ENCODE measurements around the gene TLR1. TPM values are rescaled to one million over a fixed set of nuclear protein-coding genes. Genes with fewer than 3 reads are reported as not detected.

TLR1 gene, protein sequence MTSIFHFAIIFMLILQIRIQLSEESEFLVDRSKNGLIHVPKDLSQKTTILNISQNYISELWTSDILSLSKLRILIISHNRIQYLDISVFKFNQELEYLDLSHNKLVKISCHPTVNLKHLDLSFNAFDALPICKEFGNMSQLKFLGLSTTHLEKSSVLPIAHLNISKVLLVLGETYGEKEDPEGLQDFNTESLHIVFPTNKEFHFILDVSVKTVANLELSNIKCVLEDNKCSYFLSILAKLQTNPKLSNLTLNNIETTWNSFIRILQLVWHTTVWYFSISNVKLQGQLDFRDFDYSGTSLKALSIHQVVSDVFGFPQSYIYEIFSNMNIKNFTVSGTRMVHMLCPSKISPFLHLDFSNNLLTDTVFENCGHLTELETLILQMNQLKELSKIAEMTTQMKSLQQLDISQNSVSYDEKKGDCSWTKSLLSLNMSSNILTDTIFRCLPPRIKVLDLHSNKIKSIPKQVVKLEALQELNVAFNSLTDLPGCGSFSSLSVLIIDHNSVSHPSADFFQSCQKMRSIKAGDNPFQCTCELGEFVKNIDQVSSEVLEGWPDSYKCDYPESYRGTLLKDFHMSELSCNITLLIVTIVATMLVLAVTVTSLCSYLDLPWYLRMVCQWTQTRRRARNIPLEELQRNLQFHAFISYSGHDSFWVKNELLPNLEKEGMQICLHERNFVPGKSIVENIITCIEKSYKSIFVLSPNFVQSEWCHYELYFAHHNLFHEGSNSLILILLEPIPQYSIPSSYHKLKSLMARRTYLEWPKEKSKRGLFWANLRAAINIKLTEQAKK
- 10 to 100 TPM; 16.4 to 41.9 (median 24.8) TPM for total RNA-seq

DNA sequence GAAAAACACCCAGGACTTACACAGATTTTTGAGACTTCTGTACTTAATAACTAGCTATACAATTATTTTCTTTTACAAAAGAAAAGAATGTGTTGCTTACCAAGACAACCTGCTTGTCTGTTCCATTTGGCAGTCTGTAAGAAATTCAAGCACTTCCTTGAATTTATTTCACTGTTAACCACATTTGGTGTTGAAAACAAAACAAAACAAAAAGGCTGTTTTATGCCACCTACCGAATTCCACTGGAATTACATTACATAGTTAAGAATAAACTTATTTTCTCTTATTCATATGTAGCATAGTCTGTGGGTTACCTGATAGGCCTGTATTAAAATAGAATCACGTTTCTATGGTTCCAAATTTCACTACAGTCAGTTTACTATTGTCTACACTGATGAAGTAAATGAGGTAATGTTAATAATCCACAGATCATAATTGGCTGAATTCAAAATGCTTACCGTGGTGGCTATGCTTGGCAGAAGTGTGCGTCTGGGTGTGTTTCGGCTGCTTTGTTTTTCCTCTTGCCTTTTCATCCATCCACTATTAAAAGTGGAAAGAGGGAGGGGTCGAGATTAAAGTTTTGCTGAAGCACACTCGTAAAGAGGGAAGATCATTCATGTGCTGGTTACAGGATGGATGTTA is at the start of gene TLR1:
Gene TLR1, minus strand, starts transcription at position 138 of the 642 bp plus-strand sequence. CDS start 5,960 bp downstream, outside the sequence.
- peak within 1 kb of the TSS in 3 of 4 donors; percentile 27 to 40 (median 38) for H3K4me3 ChIP-seq
- no peaks in the 10 kb centered on the region for H3K9me3 ChIP-seq
- TF ChIP-seq POLR2A (IDR thresholded peaks at IDR 0.05), result peak in 1 of 4 donors; percentile 66
- TF ChIP-seq, protein P1, sequence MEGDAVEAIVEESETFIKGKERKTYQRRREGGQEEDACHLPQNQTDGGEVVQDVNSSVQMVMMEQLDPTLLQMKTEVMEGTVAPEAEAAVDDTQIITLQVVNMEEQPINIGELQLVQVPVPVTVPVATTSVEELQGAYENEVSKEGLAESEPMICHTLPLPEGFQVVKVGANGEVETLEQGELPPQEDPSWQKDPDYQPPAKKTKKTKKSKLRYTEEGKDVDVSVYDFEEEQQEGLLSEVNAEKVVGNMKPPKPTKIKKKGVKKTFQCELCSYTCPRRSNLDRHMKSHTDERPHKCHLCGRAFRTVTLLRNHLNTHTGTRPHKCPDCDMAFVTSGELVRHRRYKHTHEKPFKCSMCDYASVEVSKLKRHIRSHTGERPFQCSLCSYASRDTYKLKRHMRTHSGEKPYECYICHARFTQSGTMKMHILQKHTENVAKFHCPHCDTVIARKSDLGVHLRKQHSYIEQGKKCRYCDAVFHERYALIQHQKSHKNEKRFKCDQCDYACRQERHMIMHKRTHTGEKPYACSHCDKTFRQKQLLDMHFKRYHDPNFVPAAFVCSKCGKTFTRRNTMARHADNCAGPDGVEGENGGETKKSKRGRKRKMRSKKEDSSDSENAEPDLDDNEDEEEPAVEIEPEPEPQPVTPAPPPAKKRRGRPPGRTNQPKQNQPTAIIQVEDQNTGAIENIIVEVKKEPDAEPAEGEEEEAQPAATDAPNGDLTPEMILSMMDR (IDR thresholded peaks at IDR 0.05), result peak; percentile 43 to 76 (median 72)
- no peak for TF ChIP-seq EP300 (IDR thresholded peaks at IDR 0.05)
- TF ChIP-seq POLR2AphosphoS5 (IDR thresholded peaks at IDR 0.05), result peak in 1 of 2 donors; percentile 26
- H3K27me3 ChIP-seq, result no peaks in the 10 kb centered on the region
- H3K4me1 ChIP-seq, result peaks cover 8 to 16% (median 13%) of the 10 kb centered on the region in 4 donors
- ATAC-seq (ENCODE audit: low FRiP score in 2 of 2) (peak; percentile 69 to 90), DNase-seq (no peak)
- 20 to 27% methylated on average over 7 of the region's 7 CpGs for WGBS, 2 donors
- H3K36me3 ChIP-seq, result peaks cover 0 to 7% (median 0%) of the 10 kb centered on the region in 4 donors
- H3K27ac ChIP-seq, result peak within 1 kb of the TSS; percentile 74 to 87 (median 81)

DNA sequence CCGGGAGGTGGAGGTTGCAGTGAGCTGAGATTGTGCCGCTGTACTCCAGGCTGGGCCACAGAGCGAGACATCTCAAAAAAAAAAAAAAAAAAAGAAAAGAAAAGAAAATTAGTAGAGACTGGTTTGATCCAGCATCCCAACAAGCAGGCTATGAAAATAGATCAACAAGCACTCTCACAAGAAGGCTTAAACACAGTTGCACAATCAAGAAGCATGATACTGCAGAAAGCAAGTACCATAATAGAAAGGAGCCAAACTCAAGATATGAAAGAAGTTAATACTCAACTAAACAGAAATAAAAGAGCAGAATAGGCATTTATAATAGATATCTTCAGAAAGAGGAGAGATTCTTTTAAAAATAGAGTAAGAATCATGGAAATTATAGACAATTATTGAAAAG is 41.4 kb upstream of the TLR1 start:
- no peaks in the 10 kb centered on the region for H3K27me3 ChIP-seq
- no peaks in the 10 kb centered on the region for H3K4me1 ChIP-seq
- H3K27ac ChIP-seq, result no peak overlapping the region
- WGBS, 2 donors, result 82 to 100% methylated on average over 3 of the region's 3 CpGs
- no peak for DNase-seq
- no peaks in the 10 kb centered on the region for H3K9me3 ChIP-seq
- H3K4me3 ChIP-seq, result no peak overlapping the region
- H3K36me3 ChIP-seq, result no peaks in the 10 kb centered on the region
- no peak for ATAC-seq (ENCODE audit: low FRiP score in 2 of 2)
- no peak for TF ChIP-seq POLR2AphosphoS5 (IDR thresholded peaks at IDR 0.05)
- no peak for TF ChIP-seq EP300 (IDR thresholded peaks at IDR 0.05)
- TF ChIP-seq, protein P1 (IDR thresholded peaks at IDR 0.05), result no peak
- no peak for TF ChIP-seq POLR2A (IDR thresholded peaks at IDR 0.05)

DNA sequence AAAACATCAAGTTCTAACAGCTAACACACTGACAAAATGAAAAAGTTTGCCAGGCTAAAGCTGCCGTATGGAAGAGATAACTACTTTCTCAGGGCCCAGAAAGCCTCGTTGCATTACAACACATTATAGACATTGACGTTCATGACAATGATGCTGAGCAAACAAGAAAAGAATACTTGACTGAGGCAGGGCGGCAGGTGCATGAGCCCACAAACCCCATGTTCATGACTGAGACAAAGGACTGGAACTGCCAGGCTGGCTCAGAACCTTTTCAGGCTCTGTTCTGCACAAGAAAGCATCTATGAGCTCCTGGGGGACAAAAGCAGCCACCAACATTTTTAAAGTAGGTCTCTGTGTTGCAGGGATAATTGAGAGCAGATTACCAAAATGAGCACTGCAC is 38.4 kb upstream of the TLR1 start:
- WGBS, 2 donors, result 69 to 76% methylated on average over 4 of the region's 4 CpGs
- H3K27ac ChIP-seq, result no peak overlapping the region
- H3K4me3 ChIP-seq, result no peak overlapping the region
- DNase-seq (no peak), ATAC-seq (ENCODE audit: low FRiP score in 2 of 2) (no peak)
- no peaks in the 10 kb centered on the region for H3K4me1 ChIP-seq
- no peaks in the 10 kb centered on the region for H3K27me3 ChIP-seq
- no peaks in the 10 kb centered on the region for H3K9me3 ChIP-seq
- no peaks in the 10 kb centered on the region for H3K36me3 ChIP-seq
- TF ChIP-seq, protein P1 (IDR thresholded peaks at IDR 0.05), result no peak
- TF ChIP-seq EP300 (IDR thresholded peaks at IDR 0.05) (no peak), POLR2AphosphoS5 (IDR thresholded peaks at IDR 0.05) (no peak), POLR2A (IDR thresholded peaks at IDR 0.05) (no peak)

DNA sequence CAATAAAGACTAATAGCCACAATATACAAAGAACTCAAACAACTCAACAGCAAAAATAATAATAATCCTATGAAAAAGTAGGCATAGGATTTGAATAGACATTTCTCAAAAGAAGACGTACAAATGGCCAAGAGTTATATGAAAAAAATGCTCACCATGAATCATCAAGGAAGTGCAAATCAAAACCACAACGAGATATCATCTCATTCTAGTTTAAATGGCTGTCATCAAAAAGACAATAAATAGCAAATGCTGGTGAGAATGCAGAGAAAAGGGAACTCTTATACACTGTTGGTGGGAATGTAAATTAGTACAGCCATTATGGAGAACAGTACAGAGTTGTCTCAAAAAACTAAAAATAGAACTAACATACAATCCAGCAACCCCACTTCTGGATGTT is 33.3 kb upstream of the TLR1 start:
- H3K36me3 ChIP-seq, result no peaks in the 10 kb centered on the region
- WGBS, 2 donors, result 47 to 50% methylated on average over 2 of the region's 2 CpGs
- H3K27me3 ChIP-seq, result no peaks in the 10 kb centered on the region
- TF ChIP-seq POLR2A (IDR thresholded peaks at IDR 0.05) (no peak), EP300 (IDR thresholded peaks at IDR 0.05) (no peak), POLR2AphosphoS5 (IDR thresholded peaks at IDR 0.05) (no peak)
- TF ChIP-seq, protein P1 (IDR thresholded peaks at IDR 0.05), result no peak
- DNase-seq (no peak), ATAC-seq (ENCODE audit: low FRiP score in 2 of 2) (no peak)
- no peak overlapping the region for H3K27ac ChIP-seq
- H3K9me3 ChIP-seq, result peaks cover 3 to 14% (median 6%) of the 10 kb centered on the region in 4 donors
- no peak overlapping the region for H3K4me3 ChIP-seq
- no peaks in the 10 kb centered on the region for H3K4me1 ChIP-seq

All from upper lobe of left lung (tissue), 6 donors.